ENCODE data around the gene FOLR1.

Gene FOLR1

DNA sequence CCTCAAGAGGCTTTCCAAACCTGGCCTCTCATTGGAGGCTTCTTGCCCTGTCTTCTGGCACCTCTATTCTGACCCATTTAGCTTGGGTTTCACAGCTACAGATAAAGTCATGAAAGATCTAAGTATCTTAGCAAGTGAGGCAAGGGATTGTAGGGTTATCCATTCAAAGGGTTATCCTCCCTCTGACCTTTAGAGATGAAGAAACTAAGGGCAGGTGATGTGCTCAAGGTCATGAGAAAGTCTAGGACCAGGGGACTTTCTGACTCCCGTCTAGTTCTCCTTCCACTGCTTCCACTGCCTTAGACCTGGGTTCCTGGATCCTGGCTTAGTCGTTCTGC, 44.8 kb downstream of the FOLR1 start:
- DNase-seq = no peak

GRCh38 chr11:72237112-72237931, 45.4 kb downstream of the FOLR1 start:
- no peak for DNase-seq

GRCh38 chr11:72238040-72238450, 46.1 kb downstream of the FOLR1 start:
- peak; percentile 69 for DNase-seq

DNA sequence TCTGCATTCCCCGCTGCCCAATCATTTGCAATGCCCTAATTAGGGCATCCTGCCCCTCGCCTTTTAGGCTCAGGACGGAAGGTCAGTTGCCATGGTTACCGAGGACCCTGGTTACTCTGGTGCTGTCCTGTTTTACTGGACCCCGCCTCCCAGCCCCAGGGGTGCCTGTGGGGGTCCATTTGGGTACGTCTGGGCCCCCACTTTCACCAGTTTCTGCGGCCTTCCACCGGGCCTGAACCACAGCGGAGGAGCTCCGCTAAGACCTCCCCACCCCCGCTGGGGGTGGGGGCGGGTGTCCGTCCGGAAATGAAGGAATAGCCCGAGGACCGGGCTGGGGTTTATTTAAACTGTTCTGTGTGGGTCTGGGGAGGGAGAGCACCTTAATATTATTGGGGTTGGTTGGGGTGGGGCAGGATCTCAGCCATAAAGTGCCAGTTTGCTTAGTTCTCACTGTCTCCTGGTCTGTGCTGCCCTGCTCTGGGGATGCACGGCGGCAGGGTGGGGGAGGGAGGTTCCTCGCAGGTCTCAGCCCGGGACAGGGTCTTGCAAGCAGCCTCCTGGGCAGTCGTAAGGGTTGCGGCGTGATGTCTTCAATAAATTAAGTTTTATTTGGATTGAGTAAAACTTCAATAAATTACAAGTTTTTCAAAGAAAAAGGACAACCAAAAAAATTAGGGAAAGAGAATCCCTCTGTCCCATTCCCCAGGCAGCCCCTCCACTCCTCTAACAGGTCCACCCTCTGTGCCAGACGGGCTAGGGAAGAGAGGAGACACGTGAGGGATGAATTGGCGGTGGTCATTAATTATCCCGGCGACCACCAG, 46.8 kb downstream of the FOLR1 start:
- DNase-seq = no peak

DNA sequence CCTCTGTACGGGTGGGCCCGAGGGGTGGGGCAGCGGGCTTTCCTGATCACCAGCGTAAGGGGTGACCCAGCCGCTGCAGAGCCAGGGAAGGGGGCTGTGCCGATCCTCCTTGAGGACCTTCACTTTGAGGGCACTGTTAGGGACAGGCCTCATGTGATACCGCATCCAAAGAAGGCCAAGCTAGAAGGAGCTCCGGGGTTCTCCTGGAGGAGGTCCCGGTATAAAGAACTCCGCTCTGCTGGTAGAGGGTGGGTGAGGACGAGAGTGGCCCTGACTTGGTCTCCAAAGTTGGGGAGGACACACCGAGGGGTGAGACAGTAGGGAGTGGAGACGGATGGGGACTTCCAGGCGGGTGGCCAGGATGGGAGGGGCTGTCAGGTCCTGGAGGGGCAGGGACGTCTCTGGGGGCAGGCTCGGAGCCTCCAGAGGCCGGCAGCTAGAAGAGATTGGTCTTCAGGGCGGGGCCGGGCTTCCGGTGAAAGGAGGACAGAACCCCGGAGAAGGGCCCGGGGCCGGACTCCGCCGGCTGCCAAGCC, 47.4 kb downstream of the FOLR1 start:
- DNase-seq = peak; percentile 37

- DNase-seq = no peak
Observed at GRCh38 chr11:72239849-72240460, 48.0 kb downstream of the FOLR1 start.

- DNase-seq = no peak
Observed at GRCh38 chr11:72240461-72241290, 48.7 kb downstream of the FOLR1 start.

DNA sequence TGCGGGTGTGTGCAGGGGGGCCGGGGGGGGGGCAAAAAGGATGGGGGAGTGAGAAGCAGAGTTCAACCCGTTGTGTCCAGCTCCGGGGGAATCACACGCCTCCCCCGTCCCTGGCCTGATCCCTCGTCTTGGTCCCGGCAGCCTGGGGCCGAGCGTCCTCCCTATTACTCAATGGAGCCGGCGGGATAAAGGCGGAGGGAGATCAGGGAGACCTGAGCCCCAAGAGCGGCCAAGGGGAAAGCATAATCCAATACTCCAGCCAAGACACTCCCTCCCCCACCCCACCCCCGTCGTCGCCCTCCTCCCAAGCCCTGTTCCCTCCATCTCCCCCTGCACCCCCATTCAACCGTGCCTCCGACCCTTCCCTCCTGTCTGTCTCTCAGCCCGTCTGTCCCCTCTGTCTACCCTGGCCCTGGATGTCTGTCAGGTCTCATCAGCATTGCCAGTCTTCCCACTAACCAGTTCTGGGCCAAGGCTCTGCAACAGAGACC, 49.4 kb downstream of the FOLR1 start:
- DNase-seq = no peak

DNA sequence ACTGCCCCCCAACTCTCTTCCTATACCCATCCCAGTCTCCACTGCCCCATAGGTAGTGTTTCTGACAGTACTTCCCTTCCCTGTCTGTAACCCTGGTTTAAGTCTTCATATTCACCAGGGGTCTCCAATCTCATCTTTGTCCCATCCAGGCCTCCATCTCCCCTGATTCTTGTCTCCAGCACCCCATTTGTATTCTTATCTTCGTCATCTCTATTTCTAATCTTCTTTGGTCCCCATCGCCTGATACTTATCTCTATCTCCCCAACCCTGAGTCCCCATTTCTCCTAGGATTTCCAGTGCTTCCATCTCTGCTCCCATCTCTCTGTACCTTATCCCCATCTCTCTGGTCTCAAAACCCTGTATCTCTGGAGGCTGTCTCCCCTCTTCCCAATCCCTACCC, 50.2 kb downstream of the FOLR1 start:
- no peak for DNase-seq

GRCh38 chr11:72243173-72244059, 51.5 kb downstream of the FOLR1 start:
- DNase-seq = no peak

DNA sequence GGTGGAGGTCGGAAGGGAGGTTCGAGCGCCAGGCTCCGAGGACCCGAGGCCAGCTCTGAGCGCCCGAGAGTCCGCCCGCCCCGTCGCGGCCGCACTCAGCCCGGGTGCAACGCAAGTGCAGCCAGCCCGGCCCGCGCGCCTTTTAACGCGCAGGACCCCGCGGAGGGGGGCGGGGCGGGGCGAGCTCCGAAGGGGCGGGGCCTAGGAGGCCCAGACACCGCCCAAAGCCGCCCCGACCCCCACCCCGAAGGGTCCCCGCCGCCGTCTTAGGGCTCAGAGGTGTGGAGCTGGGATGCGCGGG, 52.1 kb downstream of the FOLR1 start, which contains the start of gene PHOX2A:
PHOX2A (minus strand) TSS at position 117 of the 301 bp plus-strand sequence. CDS start 172 bp downstream, outside the sequence.
- DNase-seq = no peak

DNA sequence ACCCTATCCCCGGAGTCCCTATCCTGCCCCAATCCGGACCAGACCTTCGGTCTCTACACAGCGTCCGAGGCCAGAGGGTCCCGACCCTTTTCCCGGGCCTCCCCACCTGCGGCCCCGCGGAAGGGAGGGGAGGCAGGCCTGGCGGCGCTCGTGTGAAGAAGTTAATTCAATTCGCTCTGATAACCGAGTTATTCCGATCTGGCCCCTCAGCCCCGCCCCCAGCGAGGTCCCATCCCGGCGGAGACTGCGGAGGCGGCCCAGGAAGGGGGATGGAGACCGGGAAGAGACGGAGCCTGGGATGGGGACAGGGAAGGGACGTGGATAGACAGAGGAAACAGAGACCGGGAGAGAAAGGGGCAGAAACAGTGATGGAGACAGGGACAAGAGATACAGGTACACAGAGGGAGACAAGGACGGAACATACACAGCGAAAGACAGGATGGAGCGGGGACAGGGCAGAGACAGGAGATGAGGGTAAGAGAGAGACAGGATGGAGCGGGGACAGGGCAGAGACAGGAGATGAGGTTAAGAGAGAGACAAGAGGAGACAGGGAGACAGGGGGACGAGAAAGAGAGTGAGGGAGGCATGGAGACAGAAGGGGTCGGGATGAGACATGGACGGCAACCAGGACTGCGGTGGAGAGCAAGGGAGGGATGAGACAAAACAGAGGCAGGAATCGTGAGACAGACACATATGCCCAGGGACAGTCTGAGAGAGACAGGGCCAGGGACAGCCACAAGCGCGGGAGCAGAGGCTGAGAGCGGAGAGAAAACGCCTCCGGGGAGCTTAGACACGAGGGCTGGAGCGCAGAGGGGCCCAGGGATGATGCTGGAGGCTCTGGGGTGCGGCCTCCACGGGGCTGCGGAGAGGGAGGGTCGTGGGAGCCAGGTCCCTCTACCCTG, 52.7 kb downstream of the FOLR1 start:
- DNase-seq = no peak

- DNase-seq = no peak
Observed at GRCh38 chr11:72245263-72245816, 53.4 kb downstream of the FOLR1 start.
